Measurements from ENCODE around the gene NDFIP1.

NDFIP1 gene

DNA sequence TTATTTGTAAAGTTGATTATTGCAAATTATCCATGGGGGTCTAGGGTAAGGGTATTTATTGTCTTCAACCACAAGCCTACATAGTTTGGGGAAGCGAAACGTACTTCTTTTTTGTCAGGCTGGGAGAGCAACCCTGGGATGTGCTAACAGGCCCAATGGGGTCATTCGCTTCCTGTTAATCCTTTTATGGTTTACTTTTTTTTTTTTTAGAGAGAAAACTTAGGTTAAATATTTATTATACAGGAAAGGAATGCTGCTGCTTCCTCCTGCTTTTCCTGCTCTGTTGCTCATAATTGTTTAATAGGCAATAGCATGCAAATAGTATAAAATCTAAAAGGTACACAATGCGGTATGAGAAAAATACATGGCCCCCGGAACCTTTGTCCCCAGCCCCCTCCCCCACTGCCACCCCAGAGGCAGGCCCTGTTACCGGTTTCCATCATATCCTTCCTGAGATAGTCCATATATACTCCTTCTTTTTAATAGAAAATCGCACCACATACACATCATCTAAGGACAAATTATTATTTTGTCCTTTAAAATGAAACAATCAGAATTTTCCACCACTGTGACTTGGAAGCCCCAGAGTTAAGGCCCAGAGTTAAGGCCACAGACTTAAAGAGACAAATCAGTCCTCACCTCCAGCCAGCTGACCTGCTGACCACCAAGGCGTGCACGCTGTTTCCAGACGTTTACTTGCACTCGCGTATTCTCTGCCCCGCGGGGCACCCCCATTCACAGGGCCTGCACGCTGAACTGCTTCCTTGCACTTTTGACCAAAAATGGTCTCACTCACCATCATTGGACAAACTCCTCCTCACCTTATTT lies 83.9 kb downstream of the NDFIP1 start:
- no peak for DNase-seq

- no peak for DNase-seq
Measured at GRCh38 chr5:142193114-142193428, 84.5 kb downstream of the NDFIP1 start.

DNA sequence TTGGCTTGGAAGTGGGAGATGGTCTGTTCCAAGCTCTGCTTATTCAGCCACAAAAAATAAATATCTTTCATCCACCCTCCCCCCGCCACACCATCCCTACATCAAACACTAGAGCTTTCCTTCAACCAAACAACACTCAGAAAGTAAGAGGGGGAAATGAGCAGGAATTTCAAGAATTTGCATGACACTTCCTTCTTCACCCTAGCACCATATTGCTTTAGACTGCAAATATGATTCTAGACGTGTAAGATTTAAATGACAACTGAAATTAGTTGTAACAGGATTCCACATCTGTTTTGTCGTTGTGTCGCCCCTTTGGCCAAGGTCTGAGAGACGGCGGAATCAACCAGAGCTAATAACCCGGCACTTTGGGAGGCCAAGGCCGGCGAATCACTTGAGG lies 88.5 kb downstream of the NDFIP1 start:
- DNase-seq = no peak

DNA sequence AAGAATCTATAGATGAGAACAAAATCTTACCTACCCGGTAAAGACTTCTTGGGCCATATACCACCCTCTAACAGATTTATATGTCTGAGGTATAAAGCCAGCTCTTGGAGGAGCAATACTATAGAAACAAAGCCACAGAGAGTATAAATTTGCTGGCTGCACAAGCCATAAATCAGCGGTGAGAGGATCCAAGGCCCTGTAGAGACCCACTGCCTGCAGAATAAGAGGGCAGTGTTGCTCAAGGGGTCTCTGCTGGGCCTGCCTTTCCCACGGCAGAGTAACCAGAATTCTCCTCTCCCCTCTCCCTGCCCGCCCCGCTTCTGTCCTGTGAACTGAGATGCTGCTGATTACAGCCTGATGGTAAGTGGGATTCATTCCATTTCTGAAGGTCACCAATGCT lies 89.2 kb downstream of the NDFIP1 start:
- DNase-seq = no peak

DNA sequence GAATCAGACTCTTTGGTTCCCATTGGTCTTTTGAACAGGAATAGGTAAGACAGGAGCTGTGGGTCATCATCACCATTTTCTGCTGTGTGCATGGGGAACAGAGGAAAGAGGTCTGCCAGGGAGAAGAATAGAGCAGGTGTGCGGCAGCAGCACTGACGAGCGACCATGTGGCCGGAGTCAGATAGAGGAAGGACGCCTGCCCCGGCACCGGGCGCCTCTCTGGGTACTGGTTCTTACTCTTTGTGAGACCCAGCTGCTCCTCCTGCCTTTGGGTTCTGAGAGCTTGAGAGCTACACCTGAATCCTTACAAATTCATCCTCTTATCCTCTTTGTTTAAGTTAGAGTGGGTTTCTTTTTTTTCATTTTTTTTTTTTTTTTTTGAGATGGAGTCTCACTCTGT lies 90.8 kb downstream of the NDFIP1 start:
- no peak for DNase-seq

DNA sequence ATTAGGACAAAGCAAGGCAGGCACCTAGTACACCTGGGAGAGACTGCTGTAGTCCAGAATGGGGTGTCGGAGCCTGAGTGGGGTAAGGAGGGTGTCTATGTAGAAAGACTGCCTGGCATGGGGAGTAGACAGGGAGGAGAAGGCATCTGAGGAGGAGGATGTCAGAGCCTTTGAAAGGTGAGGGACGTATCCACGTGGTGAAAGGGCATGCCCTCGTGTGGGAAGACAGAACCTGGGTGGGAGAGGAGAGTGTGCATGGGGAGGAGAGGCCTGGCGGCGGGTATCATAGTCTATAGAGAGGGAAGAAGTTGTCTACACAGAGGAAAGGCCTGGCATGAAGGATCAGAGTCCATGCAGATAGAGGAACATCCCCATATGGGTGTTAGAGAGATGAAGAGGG lies 91.8 kb downstream of the NDFIP1 start:
- DNase-seq = no peak

- DNase-seq = no peak
Measured at GRCh38 chr5:142201471-142201887, 92.9 kb downstream of the NDFIP1 start.

DNA sequence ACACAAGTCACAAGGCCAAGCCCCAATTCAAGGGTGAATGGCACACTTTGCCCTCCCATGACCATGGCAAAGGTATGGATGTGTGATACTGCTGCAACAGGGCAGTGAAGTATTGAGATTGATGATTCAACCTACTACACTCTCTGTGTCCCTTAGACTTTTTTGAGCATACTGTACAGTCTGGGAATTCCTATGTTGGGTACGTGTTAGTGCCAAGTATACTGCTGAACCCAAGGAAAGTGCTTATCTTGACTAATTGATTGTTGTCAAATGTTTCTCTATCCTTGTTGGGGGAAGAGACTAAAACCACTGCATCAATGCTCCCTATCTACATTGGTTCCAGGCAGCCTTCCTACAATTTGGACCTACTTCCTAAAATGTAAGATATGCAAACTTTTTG lies 93.7 kb downstream of the NDFIP1 start:
- DNase-seq = no peak

Measured in KG1 (cell line).